Fibroblast of lung (primary cell): ENCODE data around the gene STAT5A.

ENCODE experiments used
- EZH2 ChIP-seq: IDR thresholded peaks from 2 replicates; pipeline ENCODE4 v1.5.1; 2012; ENCODE audit warnings: low read length, control low read depth, mild to moderate bottlenecking; ENCODE audit errors: missing control alignments
- TF ChIP-seq, protein P1 (sequence below), 2 donors: IDR thresholded peaks in 1 of 2; conservative IDR thresholded peaks in 1 of 2; 1 replicate in 1 of 2; 2 replicates in 1 of 2; pipeline ENCODE4 v1.5.1; 2011 to 2012; ENCODE audit warnings: low read length in 2 of 2, control low read depth in 1 of 2, inconsistent platforms in 1 of 2, low read depth in 1 of 2, mild to moderate bottlenecking in 1 of 2

DNA sequence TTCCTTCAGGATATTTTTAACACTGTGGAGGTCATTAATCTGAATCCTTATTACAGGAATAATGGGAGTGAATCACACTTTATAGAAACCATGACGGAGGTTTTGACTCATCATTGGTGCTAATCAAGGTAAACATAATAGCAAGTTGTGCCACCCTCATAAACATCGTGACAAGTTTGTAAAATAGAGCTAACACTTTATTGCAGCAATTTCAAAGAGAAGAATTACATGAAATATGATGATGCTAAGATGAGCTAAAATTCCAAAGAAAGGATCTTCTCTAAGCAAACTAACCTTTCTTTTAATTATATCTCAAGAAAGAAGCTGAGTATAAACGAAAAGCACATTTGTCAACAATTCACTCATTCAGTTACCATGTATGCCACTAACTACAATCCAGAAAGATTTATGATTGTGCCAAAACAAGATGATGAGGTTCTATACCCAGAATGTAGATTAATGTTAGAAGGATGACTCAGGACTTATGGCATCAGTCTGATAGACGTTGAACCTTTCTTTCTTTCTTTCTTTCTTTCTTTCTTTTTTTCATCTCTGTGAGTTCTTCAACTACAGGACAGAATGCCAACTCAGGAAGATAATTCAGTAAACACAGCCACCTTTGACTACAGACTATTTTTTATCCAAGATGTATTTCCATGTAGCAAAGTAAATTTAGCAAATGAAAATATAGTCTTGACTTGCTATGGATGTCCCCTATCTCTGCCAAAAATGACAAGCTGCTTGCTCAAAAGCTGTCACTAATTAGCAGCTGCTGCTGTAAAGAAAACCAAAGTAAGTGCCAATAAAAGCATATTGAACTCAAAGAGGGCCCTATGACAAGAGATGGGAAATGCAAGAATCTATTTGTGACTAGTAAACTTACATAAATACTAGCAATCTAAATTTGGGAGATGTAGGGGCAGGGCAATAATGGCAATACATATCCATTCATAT is 35.4 kb upstream of the STAT5A start:
- TF ChIP-seq, protein P1, sequence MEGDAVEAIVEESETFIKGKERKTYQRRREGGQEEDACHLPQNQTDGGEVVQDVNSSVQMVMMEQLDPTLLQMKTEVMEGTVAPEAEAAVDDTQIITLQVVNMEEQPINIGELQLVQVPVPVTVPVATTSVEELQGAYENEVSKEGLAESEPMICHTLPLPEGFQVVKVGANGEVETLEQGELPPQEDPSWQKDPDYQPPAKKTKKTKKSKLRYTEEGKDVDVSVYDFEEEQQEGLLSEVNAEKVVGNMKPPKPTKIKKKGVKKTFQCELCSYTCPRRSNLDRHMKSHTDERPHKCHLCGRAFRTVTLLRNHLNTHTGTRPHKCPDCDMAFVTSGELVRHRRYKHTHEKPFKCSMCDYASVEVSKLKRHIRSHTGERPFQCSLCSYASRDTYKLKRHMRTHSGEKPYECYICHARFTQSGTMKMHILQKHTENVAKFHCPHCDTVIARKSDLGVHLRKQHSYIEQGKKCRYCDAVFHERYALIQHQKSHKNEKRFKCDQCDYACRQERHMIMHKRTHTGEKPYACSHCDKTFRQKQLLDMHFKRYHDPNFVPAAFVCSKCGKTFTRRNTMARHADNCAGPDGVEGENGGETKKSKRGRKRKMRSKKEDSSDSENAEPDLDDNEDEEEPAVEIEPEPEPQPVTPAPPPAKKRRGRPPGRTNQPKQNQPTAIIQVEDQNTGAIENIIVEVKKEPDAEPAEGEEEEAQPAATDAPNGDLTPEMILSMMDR (conservative IDR thresholded peaks at IDR 0.05 in 1 of 2, IDR thresholded peaks at IDR 0.05 in 1 of 2; ENCODE audit: low read depth in 1 of 2, low read length in 2 of 2) = no peak
- TF ChIP-seq EZH2 = no peak
